Calu3 (cell line): ENCODE results near the gene LLGL2. TPM values are rescaled to one million over a fixed set of nuclear protein-coding genes. Genes with fewer than 3 reads are reported as not detected.

ENCODE experiments used
- BruUV-seq: library from RNA; stranded (reverse); fragments of 400-500 nt; replicated peaks from 2 replicates; lab custom pipeline; 2021; lab: Mats Ljungman, UMichigan
- CTCF ChIA-PET: fragments of 300-600 bp; sonication (Branson Sonifier 250); formaldehyde crosslinking; loops from one replicate; lab custom pipeline; 2022; ENCODE audit warnings: antibody characterized with exemption; lab: Charles Lee
- DNase-seq: peaks from one replicate; pipeline ENCODE4 v3.0.0; 2022
- H3K27ac Mint-ChIP-seq: one replicate; pipeline ENCODE4 v1.8.0; 2022; ENCODE audit warnings: mixed read lengths; ENCODE audit not compliant: unreplicated experiment
- H3K27me3 Mint-ChIP-seq: one replicate; pipeline ENCODE4 v1.8.0; 2022; ENCODE audit warnings: mixed read lengths; ENCODE audit not compliant: unreplicated experiment
- H3K36me3 Mint-ChIP-seq: one replicate; pipeline ENCODE4 v1.8.0; 2022; ENCODE audit warnings: mild to moderate bottlenecking, moderate library complexity, mixed read lengths; ENCODE audit not compliant: insufficient read depth, unreplicated experiment
- H3K4me1 Mint-ChIP-seq: one replicate; pipeline ENCODE4 v1.8.0; 2022; ENCODE audit warnings: mild to moderate bottlenecking, low read depth, mixed read lengths; ENCODE audit not compliant: unreplicated experiment
- H3K4me3 Mint-ChIP-seq: one replicate; pipeline ENCODE4 v1.8.0; 2022; ENCODE audit warnings: mild to moderate bottlenecking, low read depth, moderate library complexity, mixed read lengths; ENCODE audit not compliant: unreplicated experiment
- H3K9me3 Mint-ChIP-seq: one replicate; pipeline ENCODE4 v1.8.0; 2022; ENCODE audit warnings: low read depth, mixed read lengths; ENCODE audit not compliant: unreplicated experiment
- intact Hi-C: fragments of 100-400 bp; cut with micrococcal nuclease; formaldehyde crosslinking; loops from one replicate; pipeline ENCODE4 v1.10.0; 2022; ENCODE audit not compliant: unreplicated experiment
- total RNA-seq: library from RNA; stranded (reverse); gene quantifications from 2 replicates; pipeline ENCODE4 v1.2.3, GENCODE V29; 2022
- TF ChIP-seq, protein P1 (sequence below): fragments of 200-600 bp; IDR thresholded peaks from one replicate; pipeline ENCODE4 v1.8.0; 2022; ENCODE audit warnings: antibody characterized with exemption; ENCODE audit not compliant: unreplicated experiment

The LLGL2 gene
- total RNA-seq, 1 experiment from 2014 or later = 208 TPM

DNA sequence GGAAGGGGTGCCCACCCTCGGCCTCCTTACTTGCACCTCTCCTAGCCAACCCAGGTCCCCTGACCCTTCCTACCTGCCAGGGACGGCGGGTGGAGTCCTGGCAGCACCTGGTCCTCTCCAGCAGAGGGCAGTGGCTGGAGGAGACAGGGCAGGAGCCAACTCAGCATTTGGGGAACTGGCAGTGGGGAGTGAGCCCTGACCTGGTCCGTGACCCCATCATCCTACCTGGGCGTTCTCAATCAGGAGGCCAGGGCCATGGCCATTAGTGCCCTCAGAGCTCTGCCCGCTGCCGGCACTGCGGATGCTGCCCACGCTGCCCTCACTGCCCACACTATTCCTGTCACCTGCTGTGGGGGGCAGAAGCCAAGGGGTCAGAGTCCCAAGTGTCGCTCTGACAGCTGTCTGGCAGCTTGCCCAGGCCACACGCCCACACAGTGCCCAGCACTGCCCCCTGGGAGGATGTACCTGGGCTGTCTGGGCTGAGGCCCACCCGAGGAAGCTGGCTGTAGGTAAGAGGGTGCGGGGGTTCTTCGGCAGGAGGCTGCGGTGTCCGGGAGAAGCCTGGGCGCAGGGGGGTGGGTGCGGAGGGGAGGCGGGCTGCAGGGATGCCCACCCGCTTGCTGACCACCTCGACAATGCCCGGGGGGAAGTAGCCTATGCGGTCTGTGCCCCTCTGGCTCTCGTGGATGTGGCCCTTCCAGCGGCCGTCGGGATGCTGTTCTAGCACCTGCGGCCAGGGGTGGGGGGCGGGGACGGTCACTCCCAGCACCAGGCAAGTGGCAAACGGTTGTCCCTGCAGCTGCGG lies 20.9 kb upstream of the LLGL2 start:
- peak; percentile 68 for DNase-seq
- no TSS peak for BruUV-seq
- Mint-ChIP-seq H3K9me3 (no peaks in the 10 kb centered on the region), H3K36me3 (peaks cover 21% of the 10 kb centered on the region), H3K27me3 (no peaks in the 10 kb centered on the region), H3K27ac (no peak overlapping the region), H3K4me3 (no peak overlapping the region), H3K4me1 (peaks cover 3% of the 10 kb centered on the region)
- intact Hi-C loops = no loop called here
- CTCF ChIA-PET = interaction anchor here (0.6 to 0.9 kb wide), 2 partner anchors 21 to 244 kb away, joined by 3 to 8 read pairs; partner anchors contain the start of gene LLGL2
- TF ChIP-seq, protein P1, sequence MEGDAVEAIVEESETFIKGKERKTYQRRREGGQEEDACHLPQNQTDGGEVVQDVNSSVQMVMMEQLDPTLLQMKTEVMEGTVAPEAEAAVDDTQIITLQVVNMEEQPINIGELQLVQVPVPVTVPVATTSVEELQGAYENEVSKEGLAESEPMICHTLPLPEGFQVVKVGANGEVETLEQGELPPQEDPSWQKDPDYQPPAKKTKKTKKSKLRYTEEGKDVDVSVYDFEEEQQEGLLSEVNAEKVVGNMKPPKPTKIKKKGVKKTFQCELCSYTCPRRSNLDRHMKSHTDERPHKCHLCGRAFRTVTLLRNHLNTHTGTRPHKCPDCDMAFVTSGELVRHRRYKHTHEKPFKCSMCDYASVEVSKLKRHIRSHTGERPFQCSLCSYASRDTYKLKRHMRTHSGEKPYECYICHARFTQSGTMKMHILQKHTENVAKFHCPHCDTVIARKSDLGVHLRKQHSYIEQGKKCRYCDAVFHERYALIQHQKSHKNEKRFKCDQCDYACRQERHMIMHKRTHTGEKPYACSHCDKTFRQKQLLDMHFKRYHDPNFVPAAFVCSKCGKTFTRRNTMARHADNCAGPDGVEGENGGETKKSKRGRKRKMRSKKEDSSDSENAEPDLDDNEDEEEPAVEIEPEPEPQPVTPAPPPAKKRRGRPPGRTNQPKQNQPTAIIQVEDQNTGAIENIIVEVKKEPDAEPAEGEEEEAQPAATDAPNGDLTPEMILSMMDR = peak; percentile 77

DNA sequence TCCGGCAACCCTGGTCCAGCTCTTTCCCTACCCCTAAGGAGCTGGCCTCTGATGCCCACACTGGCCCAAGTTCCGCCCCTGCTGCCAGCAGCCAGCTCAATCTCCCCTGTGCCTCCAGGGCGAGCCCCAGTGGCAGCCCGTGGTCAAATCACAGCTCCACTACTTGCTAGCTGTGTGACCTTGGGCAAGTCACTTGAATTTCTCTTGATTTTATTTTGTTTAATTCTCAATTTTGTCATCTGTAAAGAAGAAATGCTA lies 20.4 kb upstream of the LLGL2 start:
- BruUV-seq = no TSS peak
- CTCF ChIA-PET = interaction anchor here (0.6 to 0.9 kb wide), 2 partner anchors 20 to 182 kb away, joined by 3 read pairs; partner anchors contain the start of gene LLGL2
- TF ChIP-seq, protein P1 = no peak
- Mint-ChIP-seq H3K36me3 (peaks cover 21% of the 10 kb centered on the region), H3K4me1 (peaks cover 6% of the 10 kb centered on the region), H3K4me3 (no peak overlapping the region), H3K27ac (no peak overlapping the region), H3K27me3 (no peaks in the 10 kb centered on the region), H3K9me3 (no peaks in the 10 kb centered on the region)
- intact Hi-C loops = no loop called here
- DNase-seq = no peak

DNA sequence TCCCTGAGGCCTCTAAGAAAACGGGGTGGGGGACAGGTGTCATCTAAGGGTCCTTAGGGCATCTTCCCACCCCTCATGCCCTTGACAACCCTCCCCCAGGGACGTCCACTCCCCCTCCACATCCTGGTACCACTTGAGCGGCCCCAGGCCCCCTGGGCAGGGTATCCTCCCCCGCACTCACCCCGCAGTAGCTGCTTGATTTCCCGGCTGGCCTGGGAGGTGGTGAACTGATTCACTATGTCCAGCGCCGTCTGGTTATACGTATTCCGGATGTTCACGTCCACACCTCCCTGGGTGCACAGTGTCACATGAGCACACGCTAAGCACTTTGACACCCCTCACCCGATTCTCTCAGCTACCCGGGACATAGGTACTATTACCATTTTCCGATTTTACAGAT lies 19.9 kb upstream of the LLGL2 start:
- CTCF ChIA-PET = interaction anchor here (0.6 to 0.9 kb wide), 2 partner anchors 20 to 182 kb away, joined by 3 read pairs; partner anchors contain the start of gene LLGL2
- intact Hi-C loops = no loop called here
- H3K27ac Mint-ChIP-seq = no peak overlapping the region
- peaks cover 21% of the 10 kb centered on the region for H3K36me3 Mint-ChIP-seq
- DNase-seq = no peak
- BruUV-seq = no TSS peak
- no peaks in the 10 kb centered on the region for H3K27me3 Mint-ChIP-seq
- TF ChIP-seq, protein P1 = no peak
- no peak overlapping the region for H3K4me3 Mint-ChIP-seq
- H3K9me3 Mint-ChIP-seq = no peaks in the 10 kb centered on the region
- H3K4me1 Mint-ChIP-seq = peaks cover 6% of the 10 kb centered on the region

DNA sequence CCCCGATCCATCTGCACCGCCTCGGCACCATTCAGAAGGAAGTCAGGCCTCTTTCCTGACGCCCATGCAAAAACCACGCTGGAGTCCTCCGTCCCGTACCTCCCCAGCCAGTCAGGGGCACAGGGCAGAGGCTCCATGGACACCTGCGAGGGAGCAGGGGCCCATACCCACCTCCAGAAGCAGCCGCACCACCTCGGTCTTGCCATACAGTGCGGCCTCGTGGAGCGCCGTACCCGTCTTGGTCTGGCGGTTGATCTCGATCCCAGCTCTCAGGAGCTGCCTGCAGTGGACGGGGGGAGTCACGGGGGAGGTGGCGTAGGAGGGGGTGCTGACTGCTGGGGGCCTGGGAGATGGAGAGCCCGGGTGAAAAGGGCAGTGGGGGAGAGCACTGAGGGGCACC lies 19.4 kb upstream of the LLGL2 start:
- H3K27me3 Mint-ChIP-seq = no peaks in the 10 kb centered on the region
- no peak for DNase-seq
- no peaks in the 10 kb centered on the region for H3K9me3 Mint-ChIP-seq
- CTCF ChIA-PET = no interaction called here
- intact Hi-C loops = no loop called here
- TF ChIP-seq, protein P1 = no peak
- no TSS peak for BruUV-seq
- no peak overlapping the region for H3K4me3 Mint-ChIP-seq
- H3K27ac Mint-ChIP-seq = no peak overlapping the region
- peaks cover 6% of the 10 kb centered on the region for H3K4me1 Mint-ChIP-seq
- H3K36me3 Mint-ChIP-seq = peaks cover 21% of the 10 kb centered on the region
